ENCODE data around the gene STON2.

The STON2 gene

DNA sequence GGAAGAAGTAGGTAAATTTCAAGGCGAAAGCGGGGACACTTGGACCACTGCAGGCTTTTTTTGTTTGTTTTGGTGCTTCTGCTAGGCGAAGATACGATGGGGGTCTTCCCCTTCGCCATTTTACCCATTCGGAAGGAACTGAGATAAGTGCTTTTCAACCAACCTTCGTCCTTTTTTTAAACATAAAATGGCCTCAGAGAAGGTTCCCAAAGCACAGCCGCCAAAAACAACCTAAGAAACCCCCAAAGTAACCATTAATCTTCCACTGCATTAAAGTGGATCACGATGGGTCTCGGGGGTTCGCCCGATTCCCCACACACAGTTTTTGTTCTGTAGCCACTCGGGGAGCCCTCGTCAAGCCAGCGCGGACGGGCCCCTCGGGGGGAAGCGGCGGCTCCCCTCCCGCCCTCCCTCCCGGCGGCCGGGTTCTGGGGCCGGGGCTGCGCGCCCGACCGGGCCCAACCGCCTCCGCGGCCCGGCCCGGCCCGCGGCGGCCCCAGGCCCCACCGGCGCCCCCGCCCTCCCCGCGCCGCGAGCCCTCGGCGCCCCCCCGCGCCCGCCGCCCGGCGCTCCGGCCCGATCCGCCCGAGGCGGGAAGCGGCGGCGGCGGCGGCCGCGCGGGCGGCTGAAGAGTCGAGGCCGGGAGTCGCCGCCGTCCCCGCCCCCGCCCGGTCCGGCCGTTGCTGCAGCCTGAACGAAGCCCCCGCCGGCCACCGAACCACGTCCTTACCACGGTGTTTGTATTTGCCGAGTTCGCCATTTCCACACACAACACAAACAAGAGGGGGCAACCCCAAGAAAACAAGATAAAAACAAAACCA lies 180.2 kb downstream of the STON2 start:
- peaks cover 24 to 42% (median 33%) of the 10 kb centered on the region in 10 experiments for H3K4me1 ChIP-seq
- no peak for TF ChIP-seq Cebpa-rat (IDR thresholded peaks at IDR 0.05)

GRCh38 chr14:81219210-81219758 lies 180.8 kb downstream of the STON2 start:
- Histone ChIP-seq H3K9me3 (replicated peaks in 1 of 11) (peaks cover 0 to 8% (median 0%) of the 10 kb centered on the region in 11 experiments; a peak in 6 of 22 replicates), H4K20me1 (peaks cover 0 to 16% (median 0%) of the 10 kb centered on the region in 11 experiments; a peak in 1 of 22 replicates), H3K27me3 (no peaks in the 10 kb centered on the region), H3K4me2 (peak overlapping the region; percentile 60 to 97 (median 85)), H3K9ac (peak overlapping the region; percentile 93 to 100 (median 97)), H3K4me1 (peaks cover 24 to 42% (median 33%) of the 10 kb centered on the region in 10 experiments), H3K4me3 (peak overlapping the region; percentile 70 to 89 (median 78)), H3K36me3 (peaks cover 19 to 31% (median 26%) of the 10 kb centered on the region in 11 experiments), H3K27ac (peak overlapping the region; percentile 91 to 100 (median 97))
- TF ChIP-seq Cebpa-rat (IDR thresholded peaks at IDR 0.05), result no peak

More for the DNA sequence above, 180.2 kb downstream of the STON2 start:
- Histone ChIP-seq H3K4me2 (peak overlapping the region; percentile 60 to 97 (median 85)), H3K27me3 (no peaks in the 10 kb centered on the region), H3K36me3 (peaks cover 14 to 25% (median 20%) of the 10 kb centered on the region in 11 experiments), H3K9ac (peak overlapping the region; percentile 93 to 100 (median 97)), H4K20me1 (peaks cover 0 to 16% (median 0%) of the 10 kb centered on the region in 11 experiments; a peak in 1 of 22 replicates), H3K27ac (peak overlapping the region; percentile 91 to 100 (median 97)), H3K9me3 (replicated peaks in 1 of 11) (peaks cover 0 to 8% (median 0%) of the 10 kb centered on the region in 11 experiments; a peak in 6 of 22 replicates), H3K4me3 (peak overlapping the region; percentile 70 to 89 (median 78))

DNA sequence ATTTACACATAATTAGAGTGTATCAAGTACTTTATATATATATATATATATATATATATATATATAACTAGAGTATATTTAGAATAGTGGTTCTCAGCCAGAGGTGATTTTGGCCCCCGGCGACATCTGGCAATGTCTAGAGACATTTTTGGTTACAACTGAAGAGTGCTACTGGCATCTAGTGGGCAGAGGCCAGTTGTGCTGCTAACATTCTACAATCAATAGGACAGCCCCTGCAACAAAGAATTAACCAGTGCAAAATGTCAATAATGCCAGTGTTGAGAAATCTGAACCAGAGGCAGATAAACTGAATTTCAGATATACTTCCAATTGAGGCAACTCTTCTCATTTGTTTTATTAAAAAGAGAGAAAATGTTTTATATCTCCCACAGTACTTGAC lies 188.3 kb downstream of the STON2 start:
- no peak overlapping the region for H3K4me3 ChIP-seq
- peaks cover 20 to 53% (median 25%) of the 10 kb centered on the region in 10 experiments for H3K4me1 ChIP-seq
- H3K27ac ChIP-seq, result no peak overlapping the region
- no peaks in the 10 kb centered on the region for H3K27me3 ChIP-seq
- peaks cover 23 to 45% (median 36%) of the 10 kb centered on the region in 11 experiments for H3K9me3 ChIP-seq (replicated peaks in 1 of 11)
- TF ChIP-seq Cebpa-rat (IDR thresholded peaks at IDR 0.05), result no peak
- H3K36me3 ChIP-seq, result peaks cover 82 to 98% (median 91%) of the 10 kb centered on the region in 11 experiments
- H3K9ac ChIP-seq, result no peak overlapping the region
- no peak overlapping the region for H3K4me2 ChIP-seq
- H4K20me1 ChIP-seq, result peaks cover 0 to 23% (median 0%) of the 10 kb centered on the region in 11 experiments; a peak in 4 of 22 replicates

Data from BLaER1 treated with 17β-estradiol and CSF1 and Interleukin-3, amounts not matched to agents 10 nM and 100 nM (cell line).